PC-3 (cell line): ENCODE measurements around the gene ARHGAP15.

ENCODE experiments used
- CTCF ChIP-seq: fragments of 300-600 bp; sonication (generic); conservative IDR thresholded peaks from 2 replicates; pipeline ENCODE4 v1.5.1; 2017; ENCODE audit warnings: antibody characterized with exemption, low read depth, mild to moderate bottlenecking, low read length
- EZH2 ChIP-seq: fragments of 300-600 bp; sonication (generic); IDR thresholded peaks from one replicate; pipeline ENCODE4 v1.6.1; 2017; ENCODE audit warnings: antibody characterized with exemption, mild to moderate bottlenecking, low read length; ENCODE audit not compliant: unreplicated experiment
- EZH2phosphoT487 ChIP-seq: fragments of 300-600 bp; sonication (generic); IDR thresholded peaks from 2 replicates; pipeline ENCODE4 v1.6.1; 2018; ENCODE audit warnings: mild to moderate bottlenecking, antibody characterized with exemption, low read length, borderline replicate concordance

DNA sequence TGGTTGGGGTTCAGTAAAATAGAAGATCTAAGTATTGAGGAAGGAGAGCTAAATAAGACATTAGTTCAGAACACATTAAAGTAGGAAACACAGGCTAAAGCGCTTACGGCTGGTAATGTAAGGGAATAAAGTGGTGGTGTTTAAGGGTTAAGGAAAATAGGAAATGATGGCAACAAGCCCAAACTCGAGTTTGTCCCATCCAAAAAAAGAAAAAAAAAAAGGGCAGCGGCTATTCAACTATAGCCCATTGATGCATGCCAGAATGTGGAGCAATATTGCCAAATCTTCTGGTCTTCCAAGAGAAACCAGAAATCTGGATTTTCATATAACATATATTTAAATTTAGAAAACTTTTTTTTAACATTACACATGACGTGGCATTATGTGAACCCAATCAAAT, 161.0 kb downstream of the ARHGAP15 start:
- TF ChIP-seq CTCF (no peak), EZH2phosphoT487 (no peak), EZH2 (no peak)
